SK-N-MC (cell line): Measurements from ENCODE around the gene PLEKHJ1.

Source experiments
- EZH2 ChIP-seq: fragments of 200-600 bp; sonication (generic); IDR thresholded peaks from one replicate; pipeline ENCODE4 v1.6.1; 2017; ENCODE audit warnings: antibody characterized with exemption
- POLR2AphosphoS5 ChIP-seq: IDR thresholded peaks from 2 replicates; pipeline ENCODE4 v1.6.1; 2012; ENCODE audit warnings: mild to moderate bottlenecking, low read depth, low read length, borderline replicate concordance

GRCh38 chr19:2282062-2282861 lies 46.1 kb upstream of the PLEKHJ1 start, which contains the start of gene PEAK3:
- TF ChIP-seq EZH2 (no peak), POLR2AphosphoS5 (no peak)
